HG02759 (cell line): Measurements from ENCODE around the gene AP4S1.
A peak's percentile ranks its signal among the peaks of the same experiment; 100 is the strongest.
"Not testable (repeated sequence)": the region's sequence is repeated elsewhere in the genome, so short reads cannot be mapped to it uniquely, and the experiment has no call there.

ENCODE experiments used
- ATAC-seq: cut with Tn5 transposase; IDR thresholded peaks from one replicate; pipeline ENCODE4 v1.9.1; 2021; ENCODE audit warnings: mild to moderate bottlenecking, moderate library complexity; ENCODE audit not compliant: unreplicated experiment

The AP4S1 gene

DNA sequence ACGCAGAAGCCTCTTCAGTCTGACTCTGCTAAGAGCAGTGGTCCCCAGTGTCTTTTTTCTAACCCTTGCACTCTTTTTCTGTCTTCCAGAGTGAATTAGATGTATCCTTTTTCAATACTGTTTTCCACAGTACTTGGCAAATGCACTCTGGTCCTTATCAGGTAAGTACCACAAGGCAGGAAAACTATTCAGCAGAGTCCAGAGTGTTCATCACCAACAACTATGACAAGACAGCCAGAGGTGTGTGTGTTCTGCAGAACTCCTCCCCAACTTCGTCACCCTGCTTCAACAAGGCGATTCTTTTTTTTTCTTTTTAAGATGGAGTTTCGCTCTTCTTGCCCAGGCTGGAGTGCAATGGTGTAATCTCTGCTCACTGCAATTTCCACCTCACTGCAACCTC is 55.0 kb downstream of the AP4S1 start:
- ATAC-seq: no peak

DNA sequence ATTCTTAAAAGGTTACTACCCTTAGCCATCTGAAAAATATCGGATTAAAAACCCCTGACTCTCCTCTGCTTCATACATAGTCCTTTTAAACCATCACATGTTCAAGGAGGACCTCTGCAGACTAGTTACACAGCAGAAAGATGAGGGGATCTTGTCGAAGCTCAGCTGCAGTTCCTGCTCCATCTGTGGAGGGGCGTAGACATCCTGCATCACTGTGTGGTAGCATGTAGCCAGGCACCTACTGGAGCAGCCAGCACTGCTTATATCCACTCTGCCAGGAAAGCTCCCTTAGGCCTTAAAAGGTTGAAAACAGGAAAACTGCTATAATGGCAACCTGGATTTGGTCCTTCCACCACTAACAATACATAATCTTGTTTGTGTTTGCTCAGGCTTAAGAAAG is 58.3 kb downstream of the AP4S1 start:
- ATAC-seq: no peak

DNA sequence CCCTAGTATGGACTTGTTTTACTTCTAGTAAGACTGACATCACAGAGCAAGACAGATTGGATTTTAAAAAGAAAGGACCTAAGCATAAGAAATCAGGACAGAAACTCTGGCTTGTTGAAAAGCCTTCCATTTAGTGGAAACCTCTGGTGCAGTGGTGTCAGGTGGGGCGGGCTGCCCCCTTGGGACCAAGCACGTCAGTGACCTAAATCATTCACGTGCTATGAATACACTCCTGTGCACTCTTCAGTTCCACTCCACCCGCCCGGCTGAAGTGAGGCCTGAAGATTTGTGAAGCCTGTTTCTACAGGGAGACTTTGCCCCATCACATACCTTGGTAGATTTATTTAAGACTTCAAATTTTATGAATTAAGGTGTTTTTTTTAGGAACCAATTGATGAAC is 58.9 kb downstream of the AP4S1 start:
- ATAC-seq: peak; percentile 94

DNA sequence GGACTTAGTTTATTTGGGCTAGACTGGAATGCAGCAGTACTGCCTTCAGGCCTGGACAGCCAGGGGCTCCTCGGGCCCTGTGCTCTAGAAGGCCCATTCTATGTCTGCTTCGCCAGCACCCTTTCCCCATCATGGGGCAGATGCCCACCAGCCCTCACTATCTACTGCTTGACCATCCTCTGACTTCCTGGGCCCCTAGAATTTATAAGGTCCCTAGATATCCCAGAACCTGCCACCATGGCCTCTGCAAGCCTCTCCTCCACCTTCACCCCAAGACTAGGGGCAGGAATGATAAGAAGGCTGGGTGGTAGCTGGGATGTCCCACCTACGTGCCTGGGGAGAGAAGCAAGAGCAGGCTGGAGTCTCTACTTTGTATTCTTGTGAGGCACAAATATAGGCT is 59.6 kb downstream of the AP4S1 start:
- ATAC-seq: no peak

DNA sequence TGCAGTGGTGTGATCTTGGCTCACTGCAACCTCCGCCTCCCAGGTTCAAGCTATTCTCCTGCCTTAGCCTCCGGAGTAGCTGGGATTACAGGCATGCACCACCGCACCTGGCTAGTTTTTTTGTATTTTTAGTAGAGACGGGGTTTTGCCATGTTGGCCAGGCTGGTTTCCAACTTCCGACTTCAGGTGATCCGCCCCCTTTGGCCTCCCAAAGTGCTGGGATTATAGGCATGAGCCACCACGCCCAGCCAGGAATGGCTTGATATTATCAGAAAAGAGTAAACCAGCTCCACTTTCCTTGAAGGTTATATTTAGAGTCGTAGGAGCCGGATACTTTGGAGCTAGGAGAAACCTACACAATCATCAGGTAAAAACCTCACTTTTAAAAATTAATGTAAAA is 61.0 kb downstream of the AP4S1 start:
- not testable (repeated sequence) for ATAC-seq

DNA sequence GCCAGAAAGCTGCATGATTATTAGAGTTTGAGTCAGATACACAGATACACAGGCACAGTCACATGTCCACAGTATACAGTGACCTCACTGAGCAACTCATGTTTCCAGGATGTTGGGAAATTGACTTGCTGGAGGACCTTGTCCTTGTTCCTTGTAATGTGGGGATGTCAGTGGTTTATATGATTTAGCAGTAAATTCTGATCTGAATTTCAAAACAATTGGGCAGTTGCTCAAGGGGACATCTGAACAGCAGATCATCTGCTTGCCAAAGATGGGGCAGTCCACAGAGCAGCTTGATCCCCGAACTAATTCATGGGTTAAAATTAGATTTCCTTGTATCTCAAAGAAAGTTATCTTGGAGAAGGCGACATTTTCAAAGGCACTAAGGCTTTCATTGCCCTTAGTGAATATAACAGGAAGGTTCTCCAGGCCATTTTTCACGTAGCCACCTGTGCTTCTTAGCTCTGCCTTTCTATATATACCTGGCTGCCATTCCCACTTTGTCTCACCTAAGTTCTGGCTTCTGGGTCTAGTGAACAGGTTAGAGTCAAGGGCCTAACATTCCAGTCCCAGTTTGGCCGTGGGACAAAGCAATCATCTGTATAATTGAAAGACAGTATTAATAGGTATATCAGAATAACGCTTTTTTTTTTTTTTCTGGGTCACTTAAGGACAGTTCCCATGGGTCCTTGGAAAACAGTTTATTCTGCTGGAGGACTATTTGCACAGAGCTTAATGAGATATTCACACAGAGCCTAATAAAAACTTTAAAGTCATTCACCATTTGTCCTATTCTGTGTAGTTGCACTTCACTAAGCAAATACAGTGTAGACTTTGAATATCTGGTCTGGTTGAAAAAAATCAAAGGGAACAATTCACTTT is 65.7 kb downstream of the AP4S1 start:
- ATAC-seq: no peak

DNA sequence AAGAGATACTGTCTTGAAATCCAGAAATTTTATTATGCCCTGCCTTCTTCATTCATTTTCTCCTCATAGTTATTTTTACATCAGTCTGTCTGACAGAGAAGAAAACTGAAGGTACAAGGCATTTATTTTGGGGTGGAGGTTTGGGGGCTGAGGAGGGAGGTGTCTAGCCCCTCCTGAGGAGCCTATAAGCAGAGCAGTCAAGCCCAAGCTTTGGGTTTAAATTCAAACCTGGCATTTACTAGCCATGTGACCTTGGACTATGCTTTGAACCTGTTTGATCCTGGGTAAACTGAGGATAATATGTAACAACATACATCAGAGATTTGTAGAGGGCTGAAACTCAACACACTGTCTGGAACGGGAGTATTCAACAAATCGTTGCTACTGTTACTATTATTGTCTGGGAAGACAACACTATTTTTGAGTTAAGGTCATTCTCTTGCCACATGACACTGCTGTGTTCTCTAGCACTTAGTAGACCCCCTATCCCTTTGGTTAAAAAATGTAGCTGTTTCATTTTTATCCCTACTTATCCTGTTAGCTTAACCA is 66.8 kb downstream of the AP4S1 start:
- ATAC-seq: no peak

DNA sequence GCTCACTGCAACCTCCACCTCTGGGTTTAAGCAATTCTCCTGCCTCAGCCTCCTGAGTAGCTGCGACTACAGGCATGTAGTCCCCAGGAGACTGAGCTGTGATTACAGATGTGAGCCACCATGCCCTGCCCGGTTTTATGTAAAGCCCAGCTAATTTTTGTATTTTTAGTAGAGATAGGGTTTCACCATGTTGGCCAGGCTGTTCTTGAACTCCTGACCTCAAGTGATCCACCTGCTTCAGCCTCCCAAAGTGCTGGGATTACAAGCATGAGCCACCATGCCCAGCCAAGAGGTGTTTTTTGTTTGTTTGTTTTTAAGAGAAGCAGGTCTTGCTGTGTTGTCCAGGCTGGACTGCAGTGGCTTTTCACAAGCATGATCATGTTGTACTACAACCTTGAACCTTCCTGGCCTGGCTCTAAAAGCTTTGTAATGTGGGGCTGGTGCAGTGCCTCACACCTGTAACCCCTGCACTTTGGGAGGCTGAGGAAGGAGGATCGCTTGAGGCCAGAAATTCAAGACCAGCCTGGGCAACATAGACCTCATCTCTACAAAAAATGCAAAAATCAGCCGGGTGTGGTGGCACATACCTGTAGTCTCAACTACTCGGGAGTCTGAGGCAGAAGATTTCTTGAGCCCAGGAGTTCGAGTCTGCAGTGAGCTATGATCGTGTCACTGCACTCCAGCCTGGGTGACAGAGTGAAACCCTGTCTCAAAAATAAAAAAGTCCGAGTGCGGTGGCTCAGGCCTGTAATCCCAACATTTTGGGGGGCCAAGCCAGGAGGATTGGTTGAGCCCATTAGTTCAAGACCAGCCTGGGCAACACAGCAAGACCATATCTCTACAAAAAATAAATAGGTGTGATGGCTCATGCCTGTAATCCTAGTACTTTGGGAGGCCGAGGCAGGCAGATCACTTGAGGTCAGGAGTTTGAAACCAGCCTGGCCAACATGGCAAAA is 68.7 kb downstream of the AP4S1 start:
- ATAC-seq: not testable (repeated sequence)

DNA sequence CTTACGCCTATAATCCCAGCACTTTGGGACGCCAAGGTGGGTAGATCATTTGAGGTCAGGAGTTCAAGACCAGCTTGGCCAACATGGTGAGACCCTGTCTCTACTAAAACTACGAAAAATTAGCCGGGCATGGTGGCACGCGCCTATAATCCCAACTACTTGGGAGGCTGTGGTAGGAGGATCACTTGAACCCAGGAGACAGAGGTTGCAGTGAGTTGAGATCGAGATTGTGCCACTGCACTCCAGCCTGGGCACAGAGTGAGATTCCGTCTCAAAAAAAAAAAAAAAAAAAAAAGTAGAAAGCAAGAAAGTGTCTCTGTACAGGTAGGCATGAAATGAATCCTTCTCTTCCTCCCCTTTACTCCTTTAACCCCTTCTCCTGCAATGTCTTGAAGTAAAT is 70.4 kb downstream of the AP4S1 start:
- ATAC-seq: not testable (repeated sequence)

DNA sequence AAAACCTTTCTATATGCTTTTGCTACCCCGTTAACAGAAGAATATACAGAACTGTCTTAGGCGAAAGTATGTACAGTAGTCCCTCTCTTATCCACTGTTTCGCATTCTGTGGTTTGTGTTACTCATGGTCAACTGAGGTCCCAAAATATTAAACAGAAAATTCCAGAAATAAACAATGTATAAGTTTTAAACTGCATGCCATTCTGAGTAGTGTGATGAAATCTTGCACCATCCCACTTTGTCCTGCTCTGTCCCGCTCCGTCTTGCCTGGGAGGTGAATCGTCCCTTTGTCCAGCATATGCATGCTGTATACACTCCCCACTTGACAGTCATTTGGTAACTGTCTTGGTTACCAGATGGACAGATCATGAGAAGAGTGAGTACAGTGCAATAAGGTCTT is 70.8 kb downstream of the AP4S1 start:
- ATAC-seq: no peak

DNA sequence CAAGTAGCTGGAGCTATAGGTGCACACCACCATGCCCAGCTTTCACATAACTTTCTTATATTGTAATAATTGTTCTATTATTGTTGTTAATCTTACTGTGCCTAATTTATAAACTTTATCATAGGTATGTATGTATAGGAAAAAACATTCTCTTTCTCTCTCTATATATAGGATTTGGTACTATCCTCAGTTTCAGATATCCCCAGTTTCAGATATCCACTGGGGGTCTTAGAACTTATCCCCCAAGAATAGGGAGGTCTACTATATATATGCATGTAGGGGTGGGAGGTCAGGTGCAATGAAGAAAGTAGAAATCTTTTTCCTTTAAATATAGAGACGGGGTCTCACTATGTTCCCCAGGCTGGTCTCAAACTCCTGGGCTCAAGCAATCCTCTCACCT is 71.6 kb downstream of the AP4S1 start:
- no peak for ATAC-seq

DNA sequence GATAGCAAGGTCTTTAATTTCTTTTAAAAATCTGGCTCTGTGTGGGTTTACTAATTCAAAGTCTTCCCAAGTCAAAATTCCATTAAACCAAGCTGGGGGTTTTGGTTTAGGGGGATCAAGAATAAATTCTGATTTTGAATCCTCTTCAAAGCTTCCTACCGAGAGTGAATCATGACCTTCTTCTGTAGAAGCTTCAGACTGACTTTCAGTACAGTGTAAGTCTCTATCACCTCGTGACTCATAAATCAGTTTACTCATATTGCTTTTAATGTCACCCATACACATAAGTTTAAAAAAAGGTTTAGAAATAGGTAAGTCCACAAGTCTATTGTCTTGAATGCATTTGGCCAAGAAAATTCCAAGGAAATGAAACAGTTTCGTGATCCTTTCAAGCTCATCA is 81.3 kb downstream of the AP4S1 start:
- no peak for ATAC-seq

DNA sequence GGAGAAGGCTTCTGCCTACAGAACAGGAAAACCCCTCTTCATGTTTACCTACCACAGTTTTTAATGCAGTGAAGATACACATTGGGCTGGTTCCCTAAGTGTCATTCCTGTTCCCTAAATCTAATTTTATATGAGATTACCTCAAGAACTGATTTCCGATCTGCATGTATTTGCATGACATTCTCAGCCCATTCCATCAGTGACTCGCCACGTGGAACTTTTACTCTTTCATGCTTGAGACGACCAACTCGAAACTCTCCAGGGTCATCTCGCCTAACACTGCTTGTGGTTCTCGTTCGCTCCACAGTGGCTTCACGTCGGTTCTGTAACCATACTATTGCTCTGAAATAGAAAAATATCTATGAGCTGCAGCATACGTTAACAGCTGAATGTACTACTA is 83.8 kb downstream of the AP4S1 start:
- no peak for ATAC-seq

DNA sequence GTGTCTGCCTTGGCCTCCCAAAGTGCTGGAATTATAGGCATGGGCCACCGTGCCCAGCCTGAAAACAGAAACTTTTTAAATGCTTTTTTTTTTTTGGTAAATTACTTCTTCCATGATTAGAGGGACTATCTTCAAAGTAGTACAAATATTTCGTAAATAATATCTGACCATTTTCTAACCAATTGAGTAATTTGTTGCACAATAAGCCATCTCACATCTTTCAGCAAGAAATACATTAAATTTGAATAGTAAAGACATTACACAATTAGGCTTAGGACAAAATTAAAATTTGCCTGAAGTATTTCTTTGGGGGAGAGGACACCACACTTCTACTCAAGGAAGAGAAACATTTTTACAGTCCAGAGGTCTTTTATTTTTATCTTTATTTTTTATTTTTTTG is 85.4 kb downstream of the AP4S1 start:
- ATAC-seq: no peak

DNA sequence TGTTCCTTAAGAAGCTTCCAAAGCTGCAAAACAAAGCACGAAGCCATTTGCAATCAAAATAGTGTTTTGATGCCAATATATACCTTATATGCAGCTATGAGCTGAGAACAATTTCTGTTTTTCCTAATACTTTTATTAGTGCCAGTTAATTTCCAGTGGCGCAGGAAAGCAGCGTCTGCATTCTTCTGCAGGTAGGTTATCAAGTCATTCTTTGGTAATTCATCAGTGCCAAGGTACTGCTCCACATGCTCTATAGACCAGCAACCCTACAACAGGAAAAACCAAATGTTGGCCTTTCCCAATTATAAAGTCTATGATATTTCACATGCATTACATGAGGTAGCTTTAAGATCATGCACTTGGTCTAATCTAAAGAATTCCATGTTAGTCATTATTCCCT is 88.3 kb downstream of the AP4S1 start:
- ATAC-seq: no peak

DNA sequence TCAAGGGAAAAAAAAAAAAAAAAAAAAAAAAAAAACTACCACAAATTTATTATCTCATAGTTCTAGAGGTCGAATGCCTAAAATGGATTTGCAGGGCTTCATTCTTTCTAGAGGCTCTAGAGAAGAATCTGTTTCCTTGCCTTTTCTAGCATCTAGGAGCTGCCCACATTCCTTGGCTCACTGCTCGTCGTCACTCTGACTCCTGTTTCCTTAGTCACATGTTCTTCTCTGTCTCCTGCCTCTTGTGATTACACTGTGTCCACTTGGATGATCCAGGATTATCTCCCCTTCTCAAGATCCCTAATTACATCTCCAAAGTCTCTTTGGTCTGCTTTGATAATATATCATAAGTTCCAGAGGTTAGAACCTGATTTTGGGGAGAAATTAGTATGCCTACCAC is 93.4 kb downstream of the AP4S1 start:
- ATAC-seq: no peak

DNA sequence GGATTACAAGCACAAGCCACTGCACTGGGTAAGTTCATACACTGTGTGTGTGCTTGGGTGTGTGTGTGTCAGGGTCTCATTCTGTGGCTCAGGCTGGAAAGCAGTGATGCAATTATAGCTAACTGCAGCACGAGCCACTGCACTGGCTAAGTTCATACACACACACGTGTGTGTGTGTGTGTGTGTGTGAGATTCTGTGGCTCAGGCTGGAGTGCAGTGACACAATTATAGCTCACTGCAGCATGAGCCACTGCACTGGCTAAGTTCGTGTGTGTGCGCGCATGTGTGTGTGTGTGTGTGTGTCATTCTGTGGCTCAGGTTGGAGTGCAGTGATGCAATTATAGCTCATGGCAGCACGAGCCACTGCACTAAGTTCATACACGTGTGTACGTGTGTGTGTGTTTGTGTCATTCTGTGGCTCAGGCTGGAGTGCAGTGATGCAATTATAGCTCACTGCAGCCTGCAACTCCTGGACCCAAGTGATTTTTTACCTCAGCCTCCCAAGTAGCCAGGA is 96.7 kb downstream of the AP4S1 start:
- ATAC-seq: no peak

DNA sequence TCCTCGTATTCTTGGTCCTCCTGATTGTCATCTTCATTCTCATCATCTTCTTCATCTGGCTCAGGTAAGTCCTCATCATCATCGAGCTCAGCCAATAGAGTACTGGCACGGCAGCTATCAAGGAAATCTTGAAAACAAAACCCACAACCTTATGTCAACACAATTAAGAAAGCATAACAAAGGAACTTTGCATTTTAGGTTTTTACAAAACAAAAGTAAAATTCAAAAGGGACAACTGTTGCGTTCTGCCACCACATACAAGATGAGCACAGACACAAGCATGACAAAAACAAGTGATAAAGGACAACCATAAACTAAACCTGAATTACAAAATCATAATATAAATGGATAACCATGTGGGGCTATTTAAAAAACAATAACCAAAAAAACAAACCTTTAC is 97.5 kb downstream of the AP4S1 start:
- no peak for ATAC-seq

DNA sequence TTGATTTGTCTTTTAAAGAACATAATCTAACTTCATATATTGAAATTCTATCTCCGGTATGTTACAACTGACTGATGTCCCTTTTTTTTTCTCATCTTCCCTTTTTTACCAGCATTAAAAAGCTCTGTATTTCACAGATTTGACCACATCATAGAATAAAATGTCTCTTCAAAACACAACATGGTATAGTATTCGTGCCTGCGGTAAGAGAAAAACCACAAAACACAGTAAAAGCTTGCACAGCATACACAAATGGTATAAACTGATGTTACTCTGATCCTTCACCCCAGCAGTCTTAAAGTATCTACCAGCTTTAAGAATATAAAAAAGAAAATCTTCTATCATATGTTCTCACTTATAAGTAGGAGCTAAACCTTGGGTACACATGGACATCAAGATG is 98.7 kb downstream of the AP4S1 start:
- no peak for ATAC-seq

DNA sequence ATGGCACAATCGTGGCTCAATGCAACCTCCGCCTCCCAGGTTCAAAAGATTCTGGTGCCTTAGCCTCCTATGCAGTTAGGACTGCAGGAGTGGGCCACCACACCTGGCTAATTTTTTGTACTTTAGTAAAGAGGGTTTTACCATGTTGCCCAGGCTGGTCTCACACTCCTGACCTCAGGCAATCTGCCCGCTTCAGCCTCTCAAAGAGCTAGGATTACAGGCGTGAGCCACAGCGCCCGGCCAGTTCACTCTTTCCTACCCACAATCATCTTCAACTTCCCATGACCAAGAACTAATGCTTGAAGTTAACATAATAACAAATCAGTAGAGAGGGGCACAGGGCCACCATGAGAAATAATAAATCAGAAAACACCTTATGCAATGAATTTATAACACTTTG is 99.8 kb downstream of the AP4S1 start:
- no peak for ATAC-seq

DNA sequence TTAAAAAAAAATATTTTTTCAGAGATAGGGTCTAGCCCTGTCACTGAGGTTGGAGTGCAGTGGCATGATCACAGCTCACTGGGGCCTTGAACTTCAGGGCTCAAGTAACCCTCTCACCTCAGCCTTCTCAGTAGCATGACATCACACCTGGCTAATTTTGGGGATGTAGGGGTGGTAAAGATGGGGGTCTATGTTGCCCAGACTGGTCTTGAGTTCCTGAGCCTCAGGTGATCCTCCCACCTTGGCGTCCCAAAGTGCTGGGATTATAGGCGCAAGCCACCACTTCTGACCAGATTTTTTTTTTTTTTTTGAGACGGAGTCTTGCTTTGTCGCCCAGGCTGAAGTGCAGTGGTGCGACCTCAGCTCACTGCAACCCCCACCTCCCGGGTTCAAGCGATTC is 101.2 kb downstream of the AP4S1 start:
- ATAC-seq: no peak
